ENCODE data around the gene EPB41L5.
A peak's percentile ranks its signal among the peaks of the same experiment; 100 is the strongest.
"Not testable (repeated sequence)": the region's sequence is repeated elsewhere in the genome, so short reads cannot be mapped to it uniquely, and the experiment has no call there.

Gene EPB41L5
- total RNA-seq, result 7.6 to 17.5 reads per million in 2 experiments

DNA sequence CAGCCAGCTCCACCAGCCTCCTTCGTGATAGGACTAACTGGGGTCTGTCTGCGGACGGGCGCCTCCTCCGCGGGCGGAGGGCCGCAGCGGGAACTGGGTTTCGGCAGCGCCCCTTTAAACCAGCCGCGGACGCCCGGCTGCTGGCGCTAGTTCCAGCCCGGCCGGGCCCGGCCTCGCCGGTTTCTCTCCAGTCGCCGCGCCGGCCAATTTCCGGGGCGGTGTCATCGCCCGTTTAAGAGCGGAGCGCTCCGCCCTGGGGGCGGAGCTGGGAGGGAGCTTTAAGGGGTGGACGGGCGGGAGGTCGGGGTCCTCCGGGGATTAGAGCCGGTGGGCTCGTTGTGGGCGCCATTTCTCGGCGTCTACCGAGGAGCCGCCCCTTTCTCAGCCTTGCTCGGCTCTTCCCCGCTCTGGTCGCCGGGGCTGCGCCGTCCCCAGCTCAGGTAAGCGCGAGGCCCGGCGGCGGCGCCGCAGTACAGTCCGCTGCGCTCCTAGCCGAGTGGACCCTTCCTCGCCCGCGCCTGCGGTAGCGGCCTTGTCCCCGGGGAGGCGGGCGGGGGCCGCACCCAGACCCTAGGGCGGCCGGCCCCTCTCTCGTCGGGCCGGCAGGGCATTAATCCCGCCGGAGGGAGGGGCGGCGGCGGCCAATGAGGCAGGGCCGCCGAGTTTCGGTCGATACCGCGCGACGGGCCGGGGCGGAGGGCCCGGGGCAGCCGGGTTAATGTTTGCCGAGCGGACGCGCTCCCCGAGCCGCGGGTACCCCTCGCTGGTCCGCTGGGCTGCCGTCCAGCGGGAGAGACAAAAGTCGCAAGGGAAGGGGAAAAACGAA lies at the start of gene EPB41L5:
TSS of gene EPB41L5 (plus strand) at position 307 of the 826 bp plus-strand sequence. CDS start 6,008 bp downstream, outside the sequence.
- DNase-seq (ENCODE audit: low read depth), result peak; percentile 61

GRCh38 chr2:119981896-119982295 lies 31.0 kb upstream of the EPB41L5 start:
- DNase-seq (ENCODE audit: low read depth), result no peak

- no peak for DNase-seq (ENCODE audit: low read depth)
These were observed 30.4 kb upstream of the EPB41L5 start for GRCh38 chr2:119982506-119982905.

DNA sequence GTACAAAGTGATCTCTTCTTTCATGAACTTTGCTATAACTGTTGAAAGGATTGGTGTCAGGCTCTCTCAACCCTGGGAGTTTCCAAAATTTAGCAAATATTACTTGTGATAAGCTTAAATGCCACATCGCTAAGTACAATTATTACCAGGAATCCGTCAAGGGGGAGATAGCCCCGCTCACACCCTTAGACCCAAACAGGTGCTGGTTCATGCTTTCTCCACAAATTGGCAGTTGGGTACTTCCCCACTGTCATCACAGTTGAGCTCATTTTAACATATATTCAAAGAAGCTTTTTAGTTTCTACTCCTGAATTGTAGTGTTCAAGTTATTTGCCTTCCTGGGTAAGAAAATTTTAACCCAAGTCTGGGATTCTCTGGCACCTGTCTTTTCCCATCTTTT lies 29.8 kb upstream of the EPB41L5 start:
- no peak for DNase-seq (ENCODE audit: low read depth)

DNA sequence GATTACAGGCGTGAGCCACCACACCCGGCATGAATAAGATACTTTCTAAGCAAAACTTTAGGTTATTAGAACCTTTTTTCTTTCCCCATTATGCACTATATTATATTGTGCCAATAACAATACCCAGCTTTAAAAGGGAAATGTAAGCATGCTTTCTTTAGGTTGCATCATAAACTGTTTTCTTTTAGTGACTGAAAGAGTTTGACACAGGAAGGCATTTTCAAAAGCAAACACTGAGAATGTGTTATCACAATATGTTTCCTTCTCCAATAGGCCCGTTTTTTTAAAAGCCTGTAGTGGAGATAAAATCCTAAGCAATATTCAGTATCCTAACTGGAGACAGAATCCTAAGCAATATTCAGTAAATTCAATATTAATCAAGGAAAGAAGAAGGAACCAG lies 16.7 kb upstream of the EPB41L5 start:
- no peak for DNase-seq (ENCODE audit: low read depth)

DNA sequence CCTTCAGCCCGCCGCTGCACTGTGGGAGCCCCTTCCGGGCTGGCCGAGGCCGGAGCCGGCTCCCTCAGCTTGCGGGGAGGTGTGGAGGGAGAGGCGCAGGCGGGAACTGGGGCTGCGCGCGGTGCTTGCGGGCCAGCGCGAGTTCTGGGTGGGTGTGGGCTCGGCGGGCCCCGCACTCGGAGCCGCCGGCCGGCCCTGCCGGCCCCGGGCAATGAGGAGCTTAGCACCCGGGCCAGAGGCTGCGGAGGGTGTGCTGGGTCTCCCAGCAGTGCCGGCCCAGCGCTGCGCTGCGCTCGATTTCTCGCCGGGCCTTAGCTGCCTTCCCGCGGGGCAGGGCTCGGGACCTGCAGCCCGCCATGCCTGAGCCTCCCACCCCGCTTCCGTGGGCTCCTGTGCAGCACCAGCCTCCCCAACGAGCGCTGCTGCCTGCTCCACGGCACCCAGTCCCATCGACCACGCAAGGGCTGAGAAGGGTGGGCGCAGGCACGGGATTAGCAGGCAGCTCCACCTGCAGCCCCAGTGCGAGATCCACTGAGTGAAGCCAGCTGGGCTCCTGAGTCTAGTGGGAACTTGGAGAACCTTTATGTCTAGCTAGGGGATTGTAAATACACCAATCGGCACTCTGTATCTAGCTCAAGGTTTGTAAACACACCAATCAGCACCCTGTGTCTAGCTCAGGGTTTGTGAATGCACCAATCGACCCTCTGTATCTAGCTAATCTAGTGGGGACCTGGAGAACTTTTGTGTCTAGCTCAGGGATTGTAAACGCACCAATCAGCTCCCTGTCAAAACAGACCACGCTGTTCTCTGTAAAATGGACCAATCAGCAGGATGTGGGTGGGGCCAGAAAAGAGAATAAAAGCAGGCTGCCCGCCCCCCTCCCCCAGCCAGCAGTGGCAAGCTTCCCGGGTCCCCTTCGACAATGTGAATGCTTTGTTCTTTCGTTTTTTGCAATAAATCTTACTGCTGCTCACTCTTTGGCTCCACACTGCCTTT lies 15.7 kb upstream of the EPB41L5 start:
- DNase-seq (ENCODE audit: low read depth), result not testable (repeated sequence)

DNA sequence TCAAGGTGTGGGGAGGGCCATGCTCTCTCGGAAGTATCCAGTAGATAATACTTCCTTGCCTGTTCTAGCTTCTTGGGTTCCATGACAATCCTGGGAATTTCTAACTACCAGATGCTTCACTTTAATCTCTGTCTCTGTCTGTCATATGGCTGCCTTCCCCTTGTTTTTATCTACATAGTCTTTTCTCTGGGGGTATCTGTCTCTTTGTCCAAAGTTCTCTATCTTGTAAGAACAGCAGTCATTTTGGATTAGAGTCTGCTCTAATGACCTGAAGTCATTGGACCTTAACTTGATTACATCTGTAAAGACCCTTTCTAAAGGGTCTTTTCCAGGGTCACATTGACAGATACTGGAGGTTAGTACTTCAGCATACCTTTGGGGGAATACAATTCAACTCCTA lies 11.4 kb upstream of the EPB41L5 start:
- DNase-seq (ENCODE audit: low read depth), result no peak

DNA sequence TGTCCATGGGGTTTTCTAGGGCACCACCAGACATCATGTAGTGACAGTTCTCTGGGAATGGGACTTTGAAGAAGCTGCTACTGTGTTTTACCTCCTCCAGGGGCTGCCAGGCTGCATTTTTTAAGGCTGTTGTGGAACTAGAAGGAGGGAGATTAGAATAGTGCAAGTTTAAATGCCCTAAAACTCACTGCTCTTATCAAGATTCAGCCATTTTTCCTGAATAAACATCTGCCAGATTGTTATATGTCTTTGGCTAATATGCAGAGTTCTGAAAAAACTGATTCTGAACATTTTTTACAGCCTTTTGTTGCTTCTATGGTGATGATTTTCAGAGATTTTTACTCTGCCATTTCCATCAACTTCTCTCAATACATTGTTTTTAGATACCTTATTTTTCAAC lies 8.6 kb upstream of the EPB41L5 start:
- no peak for DNase-seq (ENCODE audit: low read depth)

DNA sequence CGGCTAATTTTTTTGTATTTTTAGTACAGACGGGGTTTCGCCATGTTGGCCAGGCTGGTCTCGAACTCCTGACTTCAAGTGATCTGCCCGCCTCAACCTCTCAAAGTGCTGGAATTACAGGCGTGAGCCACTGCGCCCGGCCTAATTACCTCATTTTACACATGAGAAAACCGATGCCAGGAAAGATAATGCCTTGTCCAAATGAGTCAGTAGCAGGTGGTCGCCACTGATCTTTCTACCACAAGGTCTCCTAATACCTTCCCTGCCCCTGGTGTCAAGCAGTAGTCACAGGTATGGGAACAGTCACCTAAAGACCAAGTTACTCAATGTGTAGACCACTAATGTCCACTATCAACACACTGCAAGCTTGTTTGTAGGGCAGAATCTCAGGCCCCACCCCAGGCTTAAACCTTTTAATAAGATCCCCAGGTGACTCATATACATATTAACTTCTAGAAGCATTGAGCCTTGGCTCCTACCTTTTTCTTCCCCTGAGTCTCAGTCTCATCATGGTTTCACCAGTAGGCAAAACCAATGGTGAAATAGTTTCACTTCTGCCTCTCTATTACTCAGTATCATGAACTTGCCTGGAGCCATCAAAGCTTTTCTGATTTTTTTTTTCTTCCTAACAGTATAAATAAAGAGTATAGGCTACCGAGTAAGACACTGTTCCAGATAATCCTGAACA lies 6.9 kb upstream of the EPB41L5 start:
- DNase-seq (ENCODE audit: low read depth), result no peak

GRCh38 chr2:120007851-120008250 lies 5.0 kb upstream of the EPB41L5 start:
- DNase-seq (ENCODE audit: low read depth), result no peak

GRCh38 chr2:120012363-120012762 lies 514 bp upstream of the EPB41L5 start:
- DNase-seq (ENCODE audit: low read depth), result no peak

GRCh38 chr2:120013597-120014223 lies 833 bp downstream of the EPB41L5 start:
- no peak for DNase-seq (ENCODE audit: low read depth)

DNA sequence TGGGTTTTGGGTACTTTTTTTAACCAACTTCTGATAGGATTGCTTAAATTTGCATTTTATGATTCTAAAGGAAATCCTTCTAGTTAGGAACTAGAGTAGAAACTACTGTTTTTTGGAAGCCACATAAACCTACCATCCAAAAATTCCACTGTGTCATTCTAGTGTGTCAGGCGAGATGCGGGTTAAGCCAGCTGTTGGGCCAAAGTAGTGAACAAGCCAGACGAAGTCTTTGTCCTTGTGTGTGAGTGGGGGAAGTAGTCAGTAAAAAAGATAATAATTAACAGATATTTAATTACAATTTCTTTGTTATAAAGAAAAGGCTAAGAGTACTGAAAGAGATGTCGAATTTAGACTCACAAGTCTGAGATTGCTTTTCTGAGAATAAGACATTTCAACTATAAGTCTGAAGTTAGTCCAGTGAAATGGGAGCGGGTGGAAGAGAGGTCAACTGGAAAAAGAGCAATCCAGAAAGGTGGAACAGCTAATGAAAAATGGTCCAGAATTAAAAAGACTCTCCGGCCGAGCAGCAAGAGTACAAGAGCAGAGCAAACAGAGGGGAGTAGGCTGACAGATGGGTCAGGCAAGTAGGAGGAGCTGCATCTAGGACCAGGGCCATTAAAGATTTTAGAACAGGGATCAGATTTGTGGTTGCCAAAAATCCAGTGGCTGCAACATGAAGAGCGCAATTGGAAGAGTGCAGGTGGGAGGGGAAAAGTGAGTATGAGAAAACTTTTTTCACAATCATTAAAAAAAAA lies 1.5 kb downstream of the EPB41L5 start:
- DNase-seq (ENCODE audit: low read depth), result no peak

GRCh38 chr2:120016800-120017199 lies 3.9 kb downstream of the EPB41L5 start:
- no peak for DNase-seq (ENCODE audit: low read depth)

DNA sequence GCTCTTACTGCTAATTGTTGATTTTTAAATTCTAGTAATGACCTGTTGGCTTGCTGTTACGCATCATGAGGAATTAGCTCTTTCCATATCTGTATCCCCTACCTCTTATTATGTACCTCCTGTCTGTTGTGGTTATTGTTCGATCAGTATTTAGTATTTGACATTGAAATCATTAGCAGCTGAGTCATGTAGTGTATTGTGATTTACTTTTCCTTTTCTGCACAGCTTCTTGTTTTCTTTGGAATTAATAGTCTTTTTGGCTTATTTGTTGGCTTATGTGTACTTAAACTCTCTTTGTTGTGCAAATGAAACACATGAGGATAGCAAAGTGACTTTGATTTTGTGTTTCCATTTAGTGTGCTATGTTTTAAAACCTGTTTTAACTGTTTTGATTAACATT lies 4.3 kb downstream of the EPB41L5 start:
- DNase-seq (ENCODE audit: low read depth), result no peak

DNA sequence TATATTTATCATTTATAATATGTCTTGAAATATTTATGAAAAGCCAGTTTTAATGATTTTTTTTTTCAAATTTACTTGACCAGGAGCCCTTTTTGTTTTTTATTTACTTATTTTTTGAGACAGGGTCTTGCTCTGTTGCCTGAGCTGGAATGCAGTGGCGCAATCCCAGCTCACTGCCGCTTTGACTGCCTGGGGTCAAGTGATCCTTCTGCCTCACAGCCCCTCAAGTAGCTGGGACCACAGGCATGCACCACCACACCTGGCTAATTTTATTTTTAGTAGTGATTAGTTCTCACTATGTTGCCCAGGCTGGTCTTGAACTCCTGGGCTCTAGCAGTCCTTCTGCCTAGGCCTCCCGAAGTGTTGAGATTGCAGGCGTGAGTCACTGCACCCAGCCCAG lies 5.7 kb downstream of the EPB41L5 start:
- no peak for DNase-seq (ENCODE audit: low read depth)

- DNase-seq (ENCODE audit: low read depth), result no peak
These were observed 7.7 kb downstream of the EPB41L5 start for GRCh38 chr2:120020554-120020953.

DNA sequence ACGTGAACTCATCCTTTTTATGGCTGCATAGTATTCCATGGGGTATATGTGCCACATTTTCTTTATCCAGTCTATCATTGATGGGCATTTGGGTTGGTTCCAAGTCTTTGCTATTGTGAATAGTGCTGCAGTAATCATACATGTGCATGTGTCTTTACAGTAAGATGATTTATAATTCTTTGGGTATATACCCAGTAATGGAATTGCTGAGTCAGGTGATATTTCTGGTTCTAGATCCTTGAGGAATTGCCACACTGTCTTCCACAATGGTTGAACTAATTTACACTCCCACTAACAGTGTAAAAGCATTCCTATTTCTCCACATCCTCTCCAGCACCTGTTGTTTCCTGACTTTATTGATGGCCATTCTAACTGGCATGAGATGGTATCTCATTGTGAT lies 9.6 kb downstream of the EPB41L5 start:
- DNase-seq (ENCODE audit: low read depth), result not testable (repeated sequence)

- DNase-seq (ENCODE audit: low read depth), result no peak
These were observed 14.0 kb downstream of the EPB41L5 start for GRCh38 chr2:120026890-120027289.

DNA sequence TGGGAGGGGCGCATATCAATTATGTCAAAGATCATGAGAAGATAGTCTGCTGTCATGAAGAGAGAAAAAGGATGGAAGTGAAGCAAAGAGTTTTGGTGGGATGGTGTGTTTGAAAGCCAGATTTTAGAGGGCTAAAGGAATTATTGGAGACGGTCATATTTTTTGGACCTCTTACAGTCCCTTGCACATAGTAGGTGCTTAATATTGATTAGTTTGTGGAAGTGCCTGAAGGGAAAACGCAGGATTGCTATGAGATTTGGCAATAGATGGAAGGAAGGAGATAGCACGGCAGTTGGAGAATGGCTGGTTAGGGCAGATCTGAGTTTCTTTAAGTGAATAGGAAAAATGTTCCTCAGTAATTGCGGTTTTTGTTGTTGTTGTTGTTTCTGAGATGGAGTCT lies 15.9 kb downstream of the EPB41L5 start:
- DNase-seq (ENCODE audit: low read depth), result no peak

Data from T follicular helper cell (primary cell).